ENCODE measurements around the gene ATG2B.

- TF ChIP-seq CTCF (IDR thresholded peaks at IDR 0.05 in 4 of 5, conservative IDR thresholded peaks at IDR 0.05 in 1 of 5) (no peak), POLR2A (IDR thresholded peaks at IDR 0.05) (no peak)
Observed at GRCh38 chr14:96257900-96258299, 105.2 kb downstream of the ATG2B start.

Data from gastrocnemius medialis (tissue), 4 donors.